Measurements from ENCODE around the gene GYS1. TPM values are rescaled to one million over a fixed set of nuclear protein-coding genes. Genes with fewer than 3 reads are reported as not detected.

Gene GYS1
- total RNA-seq, 6 experiments from 2014 or later, result 76.0 to 90.8 (median 87.5) TPM

DNA sequence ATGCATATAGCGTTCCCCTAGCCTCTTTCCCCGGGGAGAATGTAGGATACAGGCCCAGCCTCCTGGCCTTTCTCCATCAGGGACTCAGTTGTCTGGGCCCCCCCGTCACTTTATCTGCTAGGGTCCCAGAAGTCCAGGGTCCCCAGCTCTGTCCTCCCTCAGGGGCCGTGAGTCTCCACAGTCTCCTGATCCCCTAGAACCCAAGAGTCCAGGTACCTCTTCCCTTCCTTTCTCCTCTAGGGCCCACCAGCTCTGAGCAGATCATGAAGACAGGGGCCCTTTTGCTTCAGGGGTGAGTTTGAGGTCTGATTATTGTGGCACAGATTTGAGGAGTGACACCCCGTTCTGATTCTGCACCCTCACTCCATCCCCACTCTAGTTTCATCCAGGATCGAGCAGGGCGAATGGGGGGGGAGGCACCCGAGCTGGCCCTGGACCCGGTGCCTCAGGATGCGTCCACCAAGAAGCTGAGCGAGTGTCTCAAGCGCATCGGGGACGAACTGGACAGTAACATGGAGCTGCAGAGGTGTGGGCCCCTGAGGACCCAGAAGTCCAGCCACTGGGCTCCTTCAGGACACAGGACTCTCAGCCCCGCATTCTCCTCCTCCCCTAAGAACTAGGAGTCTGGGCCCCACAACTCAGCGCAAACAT lies 37.7 kb downstream of the GYS1 start:
- Mint-ChIP-seq H3K27me3 (ENCODE audit: insufficient read depth) (peaks cover 2% of the 10 kb centered on the region; the same call in 1 of the 2 replicates), H3K4me1 (ENCODE audit: low read depth) (peaks cover 26% of the 10 kb centered on the region), H3K27ac (peak overlapping the region; percentile 88), H3K9me3 (no peaks in the 10 kb centered on the region), H3K36me3 (ENCODE audit: low read depth) (peaks cover 25% of the 10 kb centered on the region), H3K4me3 (peak overlapping the region; percentile 95)
- no peak for DNase-seq
- TF ChIP-seq, protein P1, sequence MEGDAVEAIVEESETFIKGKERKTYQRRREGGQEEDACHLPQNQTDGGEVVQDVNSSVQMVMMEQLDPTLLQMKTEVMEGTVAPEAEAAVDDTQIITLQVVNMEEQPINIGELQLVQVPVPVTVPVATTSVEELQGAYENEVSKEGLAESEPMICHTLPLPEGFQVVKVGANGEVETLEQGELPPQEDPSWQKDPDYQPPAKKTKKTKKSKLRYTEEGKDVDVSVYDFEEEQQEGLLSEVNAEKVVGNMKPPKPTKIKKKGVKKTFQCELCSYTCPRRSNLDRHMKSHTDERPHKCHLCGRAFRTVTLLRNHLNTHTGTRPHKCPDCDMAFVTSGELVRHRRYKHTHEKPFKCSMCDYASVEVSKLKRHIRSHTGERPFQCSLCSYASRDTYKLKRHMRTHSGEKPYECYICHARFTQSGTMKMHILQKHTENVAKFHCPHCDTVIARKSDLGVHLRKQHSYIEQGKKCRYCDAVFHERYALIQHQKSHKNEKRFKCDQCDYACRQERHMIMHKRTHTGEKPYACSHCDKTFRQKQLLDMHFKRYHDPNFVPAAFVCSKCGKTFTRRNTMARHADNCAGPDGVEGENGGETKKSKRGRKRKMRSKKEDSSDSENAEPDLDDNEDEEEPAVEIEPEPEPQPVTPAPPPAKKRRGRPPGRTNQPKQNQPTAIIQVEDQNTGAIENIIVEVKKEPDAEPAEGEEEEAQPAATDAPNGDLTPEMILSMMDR (IDR thresholded peaks at IDR 0.05), result no peak

- DNase-seq, result peak; percentile 92
- peak within 1 kb of the TSS; percentile 88 for H3K27ac Mint-ChIP-seq
- H3K36me3 Mint-ChIP-seq (ENCODE audit: low read depth), result peaks cover 25% of the 10 kb centered on the region
Observed at GRCh38 chr19:48954595-48955307, 38.4 kb downstream of the GYS1 start, which contains the start of gene BAX. BAX (plus strand) TSS chr19:48954875; CDS start chr19:48954929, 54 bp downstream.

DNA sequence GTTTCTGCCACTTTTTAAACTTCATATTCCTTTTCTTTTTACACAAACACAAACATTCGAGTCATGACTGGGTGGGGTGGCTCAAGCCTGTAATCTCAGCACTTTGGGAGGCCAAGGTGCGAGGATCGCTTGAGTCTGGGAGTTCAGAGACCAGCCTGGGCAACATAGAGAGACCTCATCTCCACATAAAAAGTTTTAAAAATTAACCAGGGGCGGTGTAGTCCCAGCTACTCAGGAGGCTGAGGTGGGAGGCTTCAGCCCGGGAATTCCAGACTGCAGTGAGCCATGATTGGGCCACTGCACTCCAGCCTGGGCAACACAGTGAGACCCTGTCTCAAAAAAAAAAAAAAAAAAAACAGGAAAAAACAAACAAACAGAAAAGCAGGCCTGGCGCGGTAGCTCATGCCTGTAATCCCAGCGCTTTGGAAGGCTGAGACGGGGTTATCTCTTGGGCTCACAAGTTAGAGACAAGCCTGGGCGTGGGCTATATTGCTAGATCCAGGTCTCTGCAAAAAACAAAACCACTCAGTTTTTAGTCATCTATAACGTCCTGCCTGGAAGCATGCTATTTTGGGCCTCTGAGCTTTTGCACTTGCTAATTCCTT lies 39.0 kb downstream of the GYS1 start:
- H3K27me3 Mint-ChIP-seq (ENCODE audit: insufficient read depth), result peaks cover 2% of the 10 kb centered on the region; the same call in 1 of the 2 replicates
- peaks cover 26% of the 10 kb centered on the region for H3K4me1 Mint-ChIP-seq (ENCODE audit: low read depth)
- no peak for DNase-seq
- peaks cover 25% of the 10 kb centered on the region for H3K36me3 Mint-ChIP-seq (ENCODE audit: low read depth)
- H3K4me3 Mint-ChIP-seq, result peak overlapping the region; percentile 85
- TF ChIP-seq, protein P1 (IDR thresholded peaks at IDR 0.05), result no peak
- no peaks in the 10 kb centered on the region for H3K9me3 Mint-ChIP-seq
- peak overlapping the region; percentile 75 for H3K27ac Mint-ChIP-seq

More at GRCh38 chr19:48954595-48955307, 38.4 kb downstream of the GYS1 start, which contains the start of gene BAX:
- Mint-ChIP-seq H3K4me1 (ENCODE audit: low read depth) (peaks cover 26% of the 10 kb centered on the region), H3K9me3 (no peaks in the 10 kb centered on the region), H3K27me3 (ENCODE audit: insufficient read depth) (peaks cover 2% of the 10 kb centered on the region; the same call in 1 of the 2 replicates), H3K4me3 (peak within 1 kb of the TSS; percentile 95)
- TF ChIP-seq, protein P1 (IDR thresholded peaks at IDR 0.05), result no peak

- Mint-ChIP-seq H3K9me3 (peaks cover 8% of the 10 kb centered on the region), H3K27ac (no peak overlapping the region), H3K4me3 (no peak overlapping the region), H3K36me3 (ENCODE audit: low read depth) (peaks cover 28% of the 10 kb centered on the region), H3K27me3 (ENCODE audit: insufficient read depth) (peaks cover 2% of the 10 kb centered on the region; the same call in 1 of the 2 replicates), H3K4me1 (ENCODE audit: low read depth) (peaks cover 30% of the 10 kb centered on the region)
- no peak for DNase-seq
- TF ChIP-seq, protein P1 (IDR thresholded peaks at IDR 0.05), result no peak
Observed at GRCh38 chr19:48953141-48953540, 40.0 kb downstream of the GYS1 start.

DNA sequence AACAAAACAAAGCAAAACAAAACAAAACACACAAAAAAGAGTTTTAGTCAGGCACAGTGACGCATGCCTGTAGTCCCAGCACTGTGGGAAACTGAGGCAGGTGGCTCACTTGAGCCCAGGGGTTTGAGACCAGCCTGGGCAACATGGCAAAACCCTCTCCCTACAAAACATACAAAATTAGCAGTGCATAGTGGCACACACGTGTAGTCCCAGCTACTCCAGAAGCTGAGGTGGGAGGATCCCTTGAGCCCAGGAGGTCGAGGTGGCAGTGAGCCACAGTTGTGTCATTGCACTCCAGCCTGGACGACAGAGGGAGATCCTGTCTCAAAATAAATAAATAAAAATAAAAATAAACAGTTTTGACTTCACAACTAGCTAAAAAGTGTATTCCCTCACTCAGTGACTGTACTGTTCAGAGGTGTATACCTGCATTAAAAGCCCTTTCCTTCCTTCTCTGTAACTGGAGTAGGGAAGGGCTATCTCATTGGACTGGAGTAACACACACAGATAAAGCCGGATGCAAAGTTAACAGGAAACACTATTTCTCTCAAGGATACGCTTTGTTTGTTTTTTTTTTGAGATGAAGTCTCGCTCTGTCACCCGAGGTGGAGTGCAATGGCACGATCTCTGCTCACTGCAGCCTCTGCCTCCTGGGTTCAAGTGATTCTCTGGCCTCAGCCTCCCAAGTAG lies 42.1 kb downstream of the GYS1 start:
- no peak for DNase-seq
- no peaks in the 10 kb centered on the region for H3K27me3 Mint-ChIP-seq (ENCODE audit: insufficient read depth)
- peaks cover 23% of the 10 kb centered on the region for H3K36me3 Mint-ChIP-seq (ENCODE audit: low read depth)
- H3K27ac Mint-ChIP-seq, result no peak overlapping the region
- peaks cover 20% of the 10 kb centered on the region for H3K4me1 Mint-ChIP-seq (ENCODE audit: low read depth)
- H3K9me3 Mint-ChIP-seq, result peaks cover 17% of the 10 kb centered on the region
- TF ChIP-seq, protein P1 (IDR thresholded peaks at IDR 0.05), result no peak
- no peak overlapping the region for H3K4me3 Mint-ChIP-seq
